Endothelial cell of umbilical vein (primary cell): ENCODE data around the gene CARD8. TPM values are rescaled to one million over a fixed set of nuclear protein-coding genes. Genes with fewer than 3 reads are reported as not detected.

Experiments
- BruUV-seq: library from RNA; stranded (reverse); fragments of 400-500 nt; replicated peaks from 2 replicates; lab custom pipeline; 2021; lab: Mats Ljungman, UMichigan
- CTCF ChIA-PET: fragments of 300-600, 350-600 bp; sonication (Branson Sonifier 250); formaldehyde crosslinking; loops from one replicate; lab custom pipeline; 2021; ENCODE audit warnings: antibody characterized with exemption, inconsistent platforms; lab: Charles Lee
- POLR2A ChIA-PET: fragments of 300-600, 350-600 bp; sonication (Branson Sonifier 250); formaldehyde crosslinking; loops from one replicate; lab custom pipeline; 2021; ENCODE audit warnings: antibody characterized with exemption, inconsistent platforms; lab: Charles Lee
- DNase-seq: peaks from one replicate; pipeline ENCODE4 v3.0.0-alpha.2; 2011; ENCODE audit warnings: low read depth, low spot score
- FAIRE-seq: peaks from 2 replicates; lab custom pipeline; 2011; peaks lifted over from hg19 to GRCh38; lab: Jason Lieb, UNC
- H2AFZ ChIP-seq: 2 replicates; pipeline ENCODE4 v1.6.0; 2012; ENCODE audit warnings: low read depth, low read length, control low read depth, inconsistent platforms
- H3K27ac ChIP-seq: 2 replicates; pipeline ENCODE4 v1.5.1; 2011; ENCODE audit warnings: low read depth, mild to moderate bottlenecking, control low read depth, low read length, moderate library complexity; ENCODE audit not compliant: insufficient read depth
- H3K27me3 ChIP-seq, 2 experiments: 2 replicates each; pipeline versions ENCODE4 v1.6.0 to v1.6.1; 2011; ENCODE audit warnings: low read length in 2 of 2, mixed read lengths in 1 of 2; ENCODE audit not compliant: control insufficient read depth in 2 of 2, insufficient read depth in 2 of 2
- H3K36me3 ChIP-seq, 2 experiments: 2 replicates in 1 of 2; 3 replicates in 1 of 2; pipeline ENCODE4 v1.5.1; 2011; ENCODE audit warnings: low read length in 2 of 2, mild to moderate bottlenecking in 1 of 2, moderate library complexity in 1 of 2; ENCODE audit not compliant: control insufficient read depth in 2 of 2, insufficient read depth in 2 of 2; ENCODE audit errors: extremely low read depth in 1 of 2
- H3K4me1 ChIP-seq: 3 replicates; pipeline ENCODE4 v1.5.1; 2011; ENCODE audit warnings: mild to moderate bottlenecking, low read length; ENCODE audit not compliant: control insufficient read depth, insufficient read depth; ENCODE audit errors: extremely low read depth
- H3K4me2 ChIP-seq: 2 replicates; pipeline ENCODE4 v1.6.1; 2011; ENCODE audit warnings: low read length, control low read depth, mixed read lengths; ENCODE audit not compliant: insufficient read depth
- H3K4me3 ChIP-seq, 3 experiments: fragments of 200-600 bp in 1 of 3; sonication (generic), shearing (Covaris generic) in 1 of 3; replicated peaks in 1 of 3; 2 replicates each; pipeline ENCODE4 v1.5.1; 2011 to 2016; ENCODE audit warnings: control low read depth in 3 of 3, low read length in 3 of 3, mild to moderate bottlenecking in 2 of 3, inconsistent platforms in 1 of 3, low read depth in 1 of 3, moderate library complexity in 1 of 3; ENCODE audit not compliant: insufficient read depth in 1 of 3
- H3K79me2 ChIP-seq: 2 replicates; pipeline ENCODE4 v1.6.0; 2012; ENCODE audit warnings: low read length, inconsistent platforms; ENCODE audit not compliant: control insufficient read depth, insufficient read depth
- H3K9ac ChIP-seq: replicated peaks from 2 replicates; pipeline ENCODE3; 2011; ENCODE audit warnings: low read length, control low read depth; ENCODE audit not compliant: insufficient read depth; ENCODE audit errors: extremely low read depth
- H3K9me1 ChIP-seq: replicated peaks from 3 replicates; pipeline ENCODE4 v1.6.0; 2011; ENCODE audit warnings: mild to moderate bottlenecking, low read length; ENCODE audit not compliant: control insufficient read depth, insufficient read depth; ENCODE audit errors: extremely low read depth
- H3K9me3 ChIP-seq: replicated peaks from 2 replicates; pipeline ENCODE4 v1.5.1; 2012; ENCODE audit warnings: low read length, inconsistent platforms; ENCODE audit not compliant: control insufficient read depth, insufficient read depth
- H4K20me1 ChIP-seq: replicated peaks from 2 replicates; pipeline ENCODE3; 2011; ENCODE audit warnings: mild to moderate bottlenecking, low read length; ENCODE audit not compliant: control insufficient read depth, insufficient read depth; ENCODE audit errors: extremely low read depth
- EZH2 ChIP-seq: IDR thresholded peaks from 2 replicates; pipeline ENCODE4 v1.6.1; 2012; ENCODE audit warnings: borderline replicate concordance, low read depth, mild to moderate bottlenecking, moderate library complexity, low read length, inconsistent platforms; ENCODE audit not compliant: severe bottlenecking
- FOS ChIP-seq: IDR thresholded peaks from 2 replicates; pipeline ENCODE4 v1.6.1; 2011; ENCODE audit warnings: mild to moderate bottlenecking, low read length, moderate library complexity, borderline replicate concordance; ENCODE audit not compliant: insufficient read depth
- GATA2 ChIP-seq: IDR thresholded peaks from 2 replicates; pipeline ENCODE4 v1.7.0; 2011; ENCODE audit warnings: low read depth, mild to moderate bottlenecking, moderate library complexity, mixed read lengths, low read length; ENCODE audit not compliant: insufficient read length, insufficient read depth
- JUN ChIP-seq: IDR thresholded peaks from 2 replicates; pipeline ENCODE4 v1.6.1; 2011; ENCODE audit warnings: borderline replicate concordance, low read depth; ENCODE audit not compliant: insufficient read length, insufficient read depth
- MYC ChIP-seq: IDR thresholded peaks from one replicate; pipeline ENCODE4 v1.6.1; 2011; ENCODE audit warnings: mild to moderate bottlenecking, low read depth, low read length
- POLR2A ChIP-seq: IDR thresholded peaks from 2 replicates; pipeline ENCODE4 v1.6.1; 2012; ENCODE audit warnings: low read depth, mild to moderate bottlenecking, control low read depth, low read length
- POLR2AphosphoS5 ChIP-seq: IDR thresholded peaks from 2 replicates; pipeline ENCODE4 v1.6.1; 2012; ENCODE audit warnings: low read depth, mild to moderate bottlenecking, control low read depth, low read length, moderate library complexity; ENCODE audit not compliant: insufficient read depth
- dilution Hi-C: fragments of 300-500 bp; cut with MboI; formaldehyde crosslinking; loops from one replicate; pipeline ENCODE4 v1.15.0; 2019; ENCODE audit warnings: low sequenced_read_pairs; ENCODE audit not compliant: extremely low pct_ligation_motif_present
- intact Hi-C: fragments of 100-400 bp; cut with micrococcal nuclease; formaldehyde crosslinking; loops from one replicate; pipeline ENCODE4 v1.10.0; 2022
- polyA plus RNA-seq, 4 experiments: library from polyadenylated mRNA; depleted of rRNA in 3 of 4; stranded (reverse) in 3 of 4; unstranded in 1 of 4; fragments of >200 nt; gene quantifications; 2 replicates each; pipeline versions ENCODE4 v1.2.1 to v1.2.3, GENCODE V29; 2011 to 2012; ENCODE audit warnings: missing spikeins in 1 of 4
- total RNA-seq: library from RNA; stranded (reverse); gene quantifications from 2 replicates; pipeline ENCODE4 v1.2.3, GENCODE V29; 2021
- TF ChIP-seq, protein P1 (sequence below): IDR thresholded peaks from 2 replicates; pipeline ENCODE4 v1.6.1; 2011; ENCODE audit not compliant: insufficient read depth, insufficient read length
- TF ChIP-seq, protein P2 (sequence below), 2 donors: IDR thresholded peaks; 1 replicate in 1 of 2; 2 replicates in 1 of 2; pipeline ENCODE4 v1.5.1; 2011; ENCODE audit warnings: low read length in 2 of 2, mild to moderate bottlenecking in 2 of 2, moderate library complexity in 2 of 2, control low read depth in 1 of 2, inconsistent platforms in 1 of 2, low read depth in 1 of 2; ENCODE audit not compliant: insufficient read depth in 1 of 2; ENCODE audit errors: extremely low read depth in 1 of 2

The CARD8 gene
- total and polyA plus RNA-seq, 2 donors (not counting 3 experiments of a cell fraction or from before 2014, with no cell fraction given) = 64.6 to 123 TPM

DNA sequence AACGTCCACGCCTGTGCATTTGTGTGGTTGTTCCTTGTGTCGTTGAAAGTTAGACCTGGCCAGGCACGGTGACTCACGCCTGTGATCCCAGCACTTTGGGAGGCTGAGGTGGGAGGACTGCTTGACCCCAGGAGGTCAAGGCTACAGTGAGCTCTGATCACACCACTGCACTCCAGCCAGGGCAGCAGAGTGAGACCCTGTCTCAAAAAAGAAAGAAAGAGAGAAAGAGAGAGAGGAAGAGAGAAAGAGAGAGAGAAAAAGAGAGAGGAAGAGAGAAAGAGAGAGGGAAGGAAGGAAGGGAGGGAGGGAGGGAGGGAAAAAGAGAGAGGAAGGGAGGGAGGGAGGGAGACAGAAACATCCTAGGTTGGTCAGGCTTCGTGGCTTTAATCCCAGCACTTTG, 19.2 kb upstream of the CARD8 start:
- H3K36me3 ChIP-seq = no peaks in the 10 kb centered on the region
- TF ChIP-seq, protein P1, sequence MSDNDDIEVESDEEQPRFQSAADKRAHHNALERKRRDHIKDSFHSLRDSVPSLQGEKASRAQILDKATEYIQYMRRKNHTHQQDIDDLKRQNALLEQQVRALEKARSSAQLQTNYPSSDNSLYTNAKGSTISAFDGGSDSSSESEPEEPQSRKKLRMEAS = no peak
- no peak for TF ChIP-seq POLR2A
- TF ChIP-seq MYC = no peak
- TF ChIP-seq JUN = no peak
- TF ChIP-seq POLR2AphosphoS5 = no peak
- no peak for TF ChIP-seq EZH2
- TF ChIP-seq FOS = no peak
- TF ChIP-seq, protein P2, sequence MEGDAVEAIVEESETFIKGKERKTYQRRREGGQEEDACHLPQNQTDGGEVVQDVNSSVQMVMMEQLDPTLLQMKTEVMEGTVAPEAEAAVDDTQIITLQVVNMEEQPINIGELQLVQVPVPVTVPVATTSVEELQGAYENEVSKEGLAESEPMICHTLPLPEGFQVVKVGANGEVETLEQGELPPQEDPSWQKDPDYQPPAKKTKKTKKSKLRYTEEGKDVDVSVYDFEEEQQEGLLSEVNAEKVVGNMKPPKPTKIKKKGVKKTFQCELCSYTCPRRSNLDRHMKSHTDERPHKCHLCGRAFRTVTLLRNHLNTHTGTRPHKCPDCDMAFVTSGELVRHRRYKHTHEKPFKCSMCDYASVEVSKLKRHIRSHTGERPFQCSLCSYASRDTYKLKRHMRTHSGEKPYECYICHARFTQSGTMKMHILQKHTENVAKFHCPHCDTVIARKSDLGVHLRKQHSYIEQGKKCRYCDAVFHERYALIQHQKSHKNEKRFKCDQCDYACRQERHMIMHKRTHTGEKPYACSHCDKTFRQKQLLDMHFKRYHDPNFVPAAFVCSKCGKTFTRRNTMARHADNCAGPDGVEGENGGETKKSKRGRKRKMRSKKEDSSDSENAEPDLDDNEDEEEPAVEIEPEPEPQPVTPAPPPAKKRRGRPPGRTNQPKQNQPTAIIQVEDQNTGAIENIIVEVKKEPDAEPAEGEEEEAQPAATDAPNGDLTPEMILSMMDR (IDR thresholded peaks at IDR 0.05; ENCODE audit: extremely low read depth in 1 of 2, insufficient read depth in 1 of 2, low read depth in 1 of 2, low read length in 2 of 2) = no peak
- no peak for TF ChIP-seq GATA2
- H3K9ac ChIP-seq = no peak overlapping the region
- no peak overlapping the region for H3K27ac ChIP-seq
- peaks cover 5% of the 10 kb centered on the region for H3K4me1 ChIP-seq
- H2AFZ ChIP-seq = no peak overlapping the region
- BruUV-seq = no TSS peak
- H3K9me3 ChIP-seq = no peaks in the 10 kb centered on the region
- ChIA-PET POLR2A (no interaction called here), CTCF (interaction anchor here (1.0 kb wide), 1 partner anchor 58 kb away, joined by 3 read pairs; no protein-coding TSS in a partner anchor)
- no peaks in the 10 kb centered on the region for H4K20me1 ChIP-seq
- H3K4me2 ChIP-seq = no peak overlapping the region
- dilution Hi-C loops (no loop called here), intact Hi-C loops (no loop called here)
- H3K4me3 ChIP-seq = no peak overlapping the region
- FAIRE-seq (no peak), DNase-seq (no peak)
- no peaks in the 10 kb centered on the region for H3K27me3 ChIP-seq
- no peaks in the 10 kb centered on the region for H3K79me2 ChIP-seq
- no peaks in the 10 kb centered on the region for H3K9me1 ChIP-seq
